NK-92 treated with Interleukin-12 subunit alpha and Interleukin-12 subunit beta, amount 100 ng/mL, for 24 hours (cell line): ENCODE data around the gene AP1B1.
"Not testable (repeated sequence)": the region's sequence is repeated elsewhere in the genome, so short reads cannot be mapped to it uniquely, and the experiment has no call there.

Experiments
- DNase-seq: peaks from one replicate; lab custom pipeline; 2025; lab: John Stamatoyannopoulos, UW

AP1B1 gene

DNA sequence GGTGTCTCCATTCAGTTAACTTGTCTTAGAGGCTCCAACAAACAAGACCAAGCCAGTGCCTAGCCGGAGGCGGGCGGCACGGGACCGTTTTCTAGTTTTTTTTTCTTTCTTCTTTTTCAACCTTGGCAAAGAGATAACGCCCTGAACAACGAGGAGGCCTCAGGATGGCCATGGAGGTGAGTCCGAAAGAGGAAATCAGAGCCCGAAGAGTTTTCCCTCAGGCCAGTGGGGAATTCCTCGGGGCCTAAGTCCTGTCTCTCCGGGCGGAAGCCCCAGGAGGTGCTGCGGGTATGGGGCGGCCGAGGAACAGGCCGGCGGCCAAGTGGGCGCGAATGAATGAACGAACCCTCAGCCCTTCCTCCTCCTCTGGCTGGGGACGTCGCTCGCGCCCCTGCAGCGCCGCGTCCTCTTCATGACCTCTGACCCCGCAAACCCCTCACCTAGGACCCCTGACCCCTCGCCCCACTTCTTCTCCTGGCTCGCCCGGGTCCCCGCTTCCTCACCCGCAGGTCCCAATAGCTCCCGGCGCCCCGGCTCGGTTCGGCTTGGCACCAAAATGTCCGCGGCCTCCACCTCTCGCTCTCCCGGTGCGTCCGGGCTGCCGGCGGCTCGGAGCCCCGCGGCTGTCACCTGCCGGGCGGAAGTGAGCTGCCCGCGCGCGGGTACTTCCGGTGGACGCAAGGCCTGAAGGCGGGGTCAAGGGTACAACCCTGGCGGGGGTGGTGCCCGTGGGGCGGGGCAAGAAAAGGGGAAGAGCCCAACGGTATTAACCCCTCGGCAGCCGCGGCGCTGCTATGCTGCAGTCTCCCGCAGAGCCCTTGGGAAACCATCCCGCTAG, at the start of gene AP1B1:
Gene AP1B1, minus strand, starts transcription at position 650 of the 838 bp plus-strand sequence. CDS start 21,327 bp downstream, outside the sequence.
- peak; percentile 85 for DNase-seq

DNA sequence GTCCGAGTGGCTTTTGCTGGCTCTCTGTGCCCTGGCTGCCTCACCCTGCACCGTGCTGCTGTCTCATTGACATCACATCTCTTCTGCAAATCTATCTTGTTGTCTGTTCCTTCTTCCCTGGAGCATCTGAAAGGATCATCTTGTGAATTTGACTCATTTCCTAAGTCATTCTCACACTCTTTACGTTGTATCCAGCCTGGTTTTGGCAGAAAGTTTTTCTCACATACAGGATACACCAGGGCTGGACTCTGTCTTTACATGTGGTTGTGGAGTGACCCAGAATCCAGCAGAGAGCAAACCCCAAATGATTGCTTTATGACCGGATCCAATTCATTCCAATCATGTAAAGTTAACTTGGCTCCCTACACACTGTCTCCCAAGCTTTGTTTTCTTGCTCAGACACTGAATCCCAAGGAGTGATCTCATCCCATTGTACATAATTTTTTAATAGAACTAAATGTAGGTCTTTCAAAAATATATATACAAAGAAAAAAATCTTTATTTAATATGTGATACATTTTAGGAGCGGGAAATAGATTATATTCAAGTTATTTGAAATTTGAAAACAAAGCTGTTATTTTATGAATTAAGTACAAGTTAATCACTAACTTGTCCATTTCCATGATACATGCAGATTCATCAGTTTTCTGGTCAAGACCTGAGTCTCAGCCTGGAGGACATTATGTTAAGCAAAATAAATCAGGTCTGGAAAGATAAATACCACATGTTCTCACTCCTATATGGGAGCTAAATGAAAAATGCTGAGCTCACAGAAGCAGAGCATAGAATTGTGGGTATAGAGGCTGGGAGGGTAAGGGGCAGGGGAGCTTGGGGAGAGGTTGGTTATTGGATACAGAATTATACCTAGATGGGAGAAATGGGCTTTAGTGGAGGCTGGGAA, 47.1 kb upstream of the AP1B1 start:
- no peak for DNase-seq

DNA sequence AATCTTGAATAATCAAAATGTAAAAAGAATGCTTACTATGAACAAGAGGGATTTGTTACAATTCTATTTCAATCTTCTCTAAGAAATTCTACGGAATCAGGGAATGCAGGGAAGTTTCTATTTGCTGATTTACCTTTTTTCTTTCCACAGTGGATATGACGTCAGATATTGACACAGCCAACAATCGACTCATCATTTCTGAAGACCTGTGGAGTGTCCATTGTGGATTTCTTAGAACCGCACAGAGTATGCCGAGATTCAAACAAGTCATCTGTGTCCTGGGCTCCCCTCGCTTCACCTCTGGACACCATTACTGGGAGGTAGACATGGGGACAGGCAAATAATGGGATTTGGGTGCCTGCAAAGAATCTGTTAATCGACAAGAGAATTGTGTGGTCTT, 45.9 kb upstream of the AP1B1 start:
- DNase-seq, result no peak

DNA sequence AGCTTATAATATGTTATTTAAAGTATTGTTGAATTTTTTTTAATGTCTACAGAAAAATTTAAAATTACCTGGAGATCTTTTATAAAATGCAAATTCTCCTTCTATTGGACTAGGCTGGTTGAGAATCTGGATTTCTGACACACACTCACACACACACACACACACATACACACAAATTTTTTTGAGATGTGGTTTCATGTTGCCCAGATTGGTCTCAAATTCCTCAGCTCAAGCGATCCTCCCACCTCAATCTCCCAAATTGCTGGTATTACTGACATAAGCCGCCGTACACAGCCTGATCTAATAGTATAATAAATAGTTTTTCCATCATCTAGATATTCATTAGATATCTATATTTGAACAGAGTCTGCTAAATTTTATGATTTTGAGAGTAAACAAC, 45.5 kb upstream of the AP1B1 start:
- no peak for DNase-seq

- DNase-seq, result no peak
Observed at GRCh38 chr22:29431986-29432385, 43.6 kb upstream of the AP1B1 start.

DNA sequence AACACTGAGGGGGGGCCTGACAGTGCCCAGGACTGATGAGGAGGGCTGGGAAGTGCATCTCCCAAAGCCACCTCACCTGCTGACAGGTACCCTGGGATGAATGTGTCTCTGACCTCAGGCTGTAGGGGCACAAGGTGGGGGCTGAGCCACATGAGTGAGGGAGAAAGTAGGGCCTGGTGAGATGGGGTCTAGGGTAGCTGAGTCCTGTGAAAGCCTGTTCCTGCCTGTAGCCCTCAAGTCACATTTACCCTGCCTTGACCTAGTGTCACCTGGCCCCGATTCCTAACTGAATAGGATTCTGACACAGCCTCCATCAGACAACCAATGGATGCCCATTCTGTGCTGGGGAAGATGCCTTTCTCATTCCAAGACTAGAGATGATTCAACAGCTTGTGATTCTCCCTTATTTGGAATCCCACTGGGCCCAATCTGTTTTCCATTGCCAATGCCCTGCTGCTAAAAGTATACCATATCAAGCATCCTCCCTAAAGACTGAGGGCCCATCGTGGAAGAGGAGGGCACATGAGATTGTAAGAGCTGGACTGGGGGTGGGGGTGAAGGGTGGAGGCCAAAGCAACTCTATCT, 38.9 kb upstream of the AP1B1 start:
- no peak for DNase-seq

DNA sequence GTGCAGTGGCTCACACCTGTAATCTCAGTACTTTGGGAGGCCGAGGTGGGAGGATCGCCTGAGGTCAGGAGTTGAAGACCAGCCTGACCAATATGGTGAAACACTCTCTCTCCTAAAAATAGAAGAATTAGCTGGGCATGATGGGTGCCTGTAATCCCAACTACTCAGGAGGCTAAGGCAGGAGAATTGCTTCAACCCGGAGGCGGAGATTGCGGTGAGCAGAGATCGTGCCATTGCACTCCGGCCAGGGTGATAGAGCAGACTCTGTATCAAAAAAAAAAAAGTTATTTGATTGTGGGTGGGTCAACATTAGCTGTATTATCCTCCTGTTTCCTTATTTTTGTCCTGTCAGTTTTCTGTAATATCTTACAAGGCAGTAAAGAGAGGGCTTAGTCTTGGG, 38.1 kb upstream of the AP1B1 start:
- DNase-seq, result no peak

DNA sequence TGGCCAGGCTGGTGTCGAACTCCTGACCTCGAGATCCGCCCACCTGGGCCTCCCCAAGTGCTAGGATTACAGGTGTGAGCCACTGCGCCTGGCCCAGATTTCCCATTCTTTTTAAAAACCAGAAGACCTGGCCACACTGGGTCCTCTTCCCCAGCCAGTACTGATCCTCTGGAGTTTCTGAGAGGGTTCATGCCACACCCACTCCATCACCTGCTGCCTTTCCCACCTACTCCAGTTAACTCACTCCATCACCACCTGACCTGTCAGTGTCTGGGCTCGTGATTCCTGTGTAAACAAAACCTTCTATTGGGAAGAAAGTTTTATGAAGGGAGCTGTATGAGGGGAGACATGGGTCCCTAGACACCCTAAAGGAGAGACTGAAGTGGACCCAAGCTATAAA, 30.3 kb upstream of the AP1B1 start:
- not testable (repeated sequence) for DNase-seq

- DNase-seq, result not testable (repeated sequence)
Observed at GRCh38 chr22:29414951-29415591, 26.7 kb upstream of the AP1B1 start.

- DNase-seq, result not testable (repeated sequence)
Observed at GRCh38 chr22:29412772-29413171, 24.4 kb upstream of the AP1B1 start.

DNA sequence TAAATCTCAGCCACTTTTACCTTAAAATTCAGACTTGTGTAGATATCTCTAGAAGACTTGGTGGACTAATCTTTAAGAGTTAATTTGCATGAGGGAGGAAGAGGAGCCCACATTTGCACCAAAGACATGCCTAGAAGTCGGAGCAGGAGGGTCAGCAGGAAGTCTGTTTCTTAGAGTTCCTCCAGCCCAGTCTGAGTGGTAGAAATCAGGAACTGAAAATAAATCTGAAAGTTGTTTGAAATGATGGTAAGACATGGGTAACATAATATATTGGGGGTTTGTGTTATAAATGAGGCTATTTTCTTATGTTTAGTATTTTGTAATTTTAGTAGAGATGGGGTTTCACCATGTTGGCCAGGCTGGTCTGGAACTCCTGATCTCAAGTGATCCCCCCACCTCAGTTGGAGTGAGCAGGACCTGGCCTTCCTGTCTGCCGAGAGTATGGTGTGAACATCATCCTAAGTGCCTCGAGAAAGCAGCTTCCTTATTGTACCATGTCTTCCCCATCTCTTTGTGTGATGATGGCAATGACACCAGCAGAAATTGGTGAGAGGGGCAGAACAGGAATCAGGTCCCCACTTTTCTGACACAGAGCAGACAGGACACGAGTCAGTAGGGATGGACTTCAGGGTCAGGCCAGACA, 23.3 kb upstream of the AP1B1 start:
- DNase-seq, result not testable (repeated sequence)

GRCh38 chr22:29408940-29409339, 20.6 kb upstream of the AP1B1 start:
- no peak for DNase-seq

DNA sequence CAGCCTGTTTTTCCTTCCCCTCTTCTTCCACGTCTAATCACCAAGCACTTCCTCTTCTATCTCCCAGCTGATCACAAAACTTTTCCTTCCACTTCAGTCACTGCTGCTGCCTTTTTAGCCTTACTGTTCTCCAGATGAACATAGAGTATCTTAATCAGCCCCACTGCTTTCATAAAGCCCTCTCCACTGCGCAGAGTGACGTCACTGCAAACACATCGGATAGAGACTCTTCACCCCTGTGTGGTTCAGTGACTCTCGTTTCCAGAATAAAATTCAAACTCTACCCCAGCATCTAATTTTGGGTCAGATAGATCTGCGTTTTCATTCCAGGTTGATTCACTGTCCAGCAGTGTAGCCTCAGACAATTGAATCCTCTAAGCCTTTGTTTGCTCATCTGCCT, 13.2 kb upstream of the AP1B1 start:
- DNase-seq, result not testable (repeated sequence)

GRCh38 chr22:29400576-29400975, 12.2 kb upstream of the AP1B1 start:
- no peak for DNase-seq

GRCh38 chr22:29397791-29398190, 9.4 kb upstream of the AP1B1 start:
- DNase-seq, result no peak

DNA sequence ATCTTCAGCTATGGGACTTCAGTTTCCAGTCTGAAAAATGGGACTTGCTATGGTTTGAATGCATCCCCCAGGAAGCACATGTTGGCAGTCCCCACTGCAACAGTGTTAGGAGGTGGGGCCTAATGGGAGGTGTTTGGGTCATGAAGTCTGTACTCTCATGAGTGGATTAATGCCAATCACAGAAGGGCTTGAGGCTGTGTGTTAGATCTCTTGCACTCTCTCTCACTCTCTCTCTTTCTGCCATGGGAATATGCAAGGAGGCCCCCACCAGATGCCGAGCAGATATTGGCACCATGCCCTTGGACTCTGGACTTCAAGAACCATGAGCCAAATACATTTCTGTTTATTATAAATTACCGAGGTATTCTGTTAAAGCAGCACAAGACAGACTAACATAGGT, 7.8 kb upstream of the AP1B1 start:
- DNase-seq, result no peak

DNA sequence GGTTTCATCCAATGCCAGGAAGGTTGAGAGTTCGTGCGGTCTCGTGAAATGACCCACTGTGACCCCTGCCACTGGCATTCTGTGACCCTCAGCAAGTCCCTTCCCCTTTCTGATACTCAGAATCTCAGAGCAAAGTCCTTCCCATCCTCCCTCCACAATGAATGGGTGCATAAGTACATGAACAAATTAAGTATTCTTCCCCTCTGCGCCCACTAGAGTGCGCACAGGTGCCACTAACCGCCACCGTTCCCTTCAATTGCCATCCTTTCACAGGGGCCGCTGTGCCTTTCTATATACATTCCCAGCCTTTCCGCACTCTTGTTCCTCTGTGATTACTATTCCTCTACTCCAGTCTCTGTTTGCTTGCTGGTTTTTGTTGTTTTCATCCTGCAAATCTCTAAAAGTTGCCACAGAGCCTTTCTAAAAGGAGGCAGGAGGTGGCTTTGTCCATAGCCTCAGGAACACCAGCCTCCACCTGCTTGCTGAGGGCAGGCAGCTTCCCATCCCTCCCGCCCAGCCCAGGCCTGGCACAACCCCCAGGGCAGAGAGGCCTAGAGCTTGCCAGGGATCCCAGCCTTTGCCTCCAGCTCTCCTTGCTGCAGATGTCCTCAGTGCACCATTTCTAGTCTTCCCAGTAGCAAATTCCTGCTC, 6.7 kb upstream of the AP1B1 start:
- DNase-seq, result peak; percentile 13

- no peak for DNase-seq
Observed at GRCh38 chr22:29393019-29393608, 4.7 kb upstream of the AP1B1 start.

- no peak for DNase-seq
Observed at GRCh38 chr22:29391546-29391945, 3.2 kb upstream of the AP1B1 start.

DNA sequence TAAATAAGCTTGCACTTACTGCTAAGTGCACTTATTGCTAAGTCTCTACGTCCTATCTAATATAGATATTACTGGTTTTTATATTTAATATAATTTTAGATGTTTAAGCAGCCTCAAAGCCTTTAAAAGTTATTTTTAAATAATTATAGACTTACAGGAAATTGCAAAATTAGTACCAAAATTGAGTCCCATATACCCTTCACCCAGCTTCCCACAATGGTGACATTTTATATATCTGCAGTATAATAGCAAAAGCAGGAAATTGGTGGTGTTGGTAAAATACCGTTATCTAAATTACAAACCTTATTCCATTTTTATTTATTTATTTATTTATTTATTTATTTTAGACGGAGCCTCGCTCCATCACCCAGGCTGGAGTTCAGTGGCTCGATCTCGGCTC, 1.9 kb upstream of the AP1B1 start:
- no peak for DNase-seq

DNA sequence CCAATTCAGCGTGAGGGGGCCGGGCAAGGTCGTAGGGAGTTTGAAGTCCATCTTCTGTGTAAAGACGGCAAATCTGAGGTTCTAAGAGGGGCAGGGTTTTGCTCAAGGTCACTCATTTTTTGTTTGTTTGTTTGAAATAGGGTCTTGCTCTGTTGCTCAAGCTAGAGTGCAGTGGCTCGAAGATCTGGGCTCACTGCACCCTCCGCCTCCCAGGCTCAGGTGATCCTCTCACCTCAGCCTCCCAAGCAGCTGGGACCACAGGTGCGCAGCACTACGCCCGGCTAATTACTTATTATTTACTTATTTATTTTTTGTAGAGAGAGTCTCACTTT, 355 bp upstream of the AP1B1 start:
- DNase-seq, result no peak
